ENCODE data around the gene GLB1L. TPM values are rescaled to one million over a fixed set of nuclear protein-coding genes. Genes with fewer than 3 reads are reported as not detected.

The GLB1L gene
- total and polyA plus RNA-seq, 4 donors = 2.3 to 5.2 (median 2.6) TPM

DNA sequence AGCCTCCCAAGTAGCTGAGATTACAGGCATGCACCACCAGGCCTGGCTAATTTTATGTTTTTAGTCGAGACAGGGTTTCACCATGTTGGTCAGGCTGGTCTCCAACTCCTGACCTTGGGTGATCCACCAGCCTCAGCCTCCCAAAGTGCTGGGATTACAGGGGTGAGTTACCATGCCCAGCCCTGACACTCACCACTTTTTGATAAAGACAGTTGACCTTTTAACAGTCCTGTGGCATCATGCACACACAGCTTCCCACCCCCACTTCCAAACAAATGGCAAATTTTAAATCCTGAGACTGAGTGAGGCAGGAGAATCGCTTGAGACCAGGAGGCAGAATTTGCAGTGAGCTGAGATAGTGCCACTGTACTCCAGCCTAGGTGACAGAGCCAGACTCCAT is 27.8 kb upstream of the GLB1L start:
- Histone ChIP-seq H3K27me3 (ENCODE audit: control insufficient read depth in 4 of 4, insufficient read depth in 4 of 4, low read length in 3 of 4) (no peaks in the 10 kb centered on the region), H3K4me1 (ENCODE audit: control insufficient read depth in 4 of 4, insufficient read depth in 4 of 4, low read length in 3 of 4) (peaks cover 8 to 24% (median 16%) of the 10 kb centered on the region in 4 donors), H3K27ac (ENCODE audit: low read depth in 1 of 2, low read length in 2 of 2) (no peak overlapping the region), H3K9me3 (ENCODE audit: control insufficient read depth in 4 of 4, low read length in 3 of 4) (no peaks in the 10 kb centered on the region), H3K9ac (ENCODE audit: low read depth in 1 of 2, low read length in 2 of 2) (no peak overlapping the region), H3K4me3 (ENCODE audit: low read depth in 1 of 3, low read length in 3 of 3) (no peak overlapping the region), H3K36me3 (ENCODE audit: control insufficient read depth in 4 of 4, insufficient read depth in 3 of 4, low read depth in 1 of 4, low read length in 3 of 4) (no peaks in the 10 kb centered on the region)
- WGBS = 81% methylated on average over 2 of the region's 2 CpGs
- DNase-seq (ENCODE audit: low spot score) = no peak
- no peak for TF ChIP-seq JUND (IDR thresholded peaks at IDR 0.05)
- TF ChIP-seq, protein P1, sequence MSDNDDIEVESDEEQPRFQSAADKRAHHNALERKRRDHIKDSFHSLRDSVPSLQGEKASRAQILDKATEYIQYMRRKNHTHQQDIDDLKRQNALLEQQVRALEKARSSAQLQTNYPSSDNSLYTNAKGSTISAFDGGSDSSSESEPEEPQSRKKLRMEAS (IDR thresholded peaks at IDR 0.05) = no peak
- no peak for TF ChIP-seq RXRA (IDR thresholded peaks at IDR 0.05)
- TF ChIP-seq, protein P2, sequence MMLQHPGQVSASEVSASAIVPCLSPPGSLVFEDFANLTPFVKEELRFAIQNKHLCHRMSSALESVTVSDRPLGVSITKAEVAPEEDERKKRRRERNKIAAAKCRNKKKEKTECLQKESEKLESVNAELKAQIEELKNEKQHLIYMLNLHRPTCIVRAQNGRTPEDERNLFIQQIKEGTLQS (IDR thresholded peaks at IDR 0.05) = no peak
- TF ChIP-seq, protein P3, sequence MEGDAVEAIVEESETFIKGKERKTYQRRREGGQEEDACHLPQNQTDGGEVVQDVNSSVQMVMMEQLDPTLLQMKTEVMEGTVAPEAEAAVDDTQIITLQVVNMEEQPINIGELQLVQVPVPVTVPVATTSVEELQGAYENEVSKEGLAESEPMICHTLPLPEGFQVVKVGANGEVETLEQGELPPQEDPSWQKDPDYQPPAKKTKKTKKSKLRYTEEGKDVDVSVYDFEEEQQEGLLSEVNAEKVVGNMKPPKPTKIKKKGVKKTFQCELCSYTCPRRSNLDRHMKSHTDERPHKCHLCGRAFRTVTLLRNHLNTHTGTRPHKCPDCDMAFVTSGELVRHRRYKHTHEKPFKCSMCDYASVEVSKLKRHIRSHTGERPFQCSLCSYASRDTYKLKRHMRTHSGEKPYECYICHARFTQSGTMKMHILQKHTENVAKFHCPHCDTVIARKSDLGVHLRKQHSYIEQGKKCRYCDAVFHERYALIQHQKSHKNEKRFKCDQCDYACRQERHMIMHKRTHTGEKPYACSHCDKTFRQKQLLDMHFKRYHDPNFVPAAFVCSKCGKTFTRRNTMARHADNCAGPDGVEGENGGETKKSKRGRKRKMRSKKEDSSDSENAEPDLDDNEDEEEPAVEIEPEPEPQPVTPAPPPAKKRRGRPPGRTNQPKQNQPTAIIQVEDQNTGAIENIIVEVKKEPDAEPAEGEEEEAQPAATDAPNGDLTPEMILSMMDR (IDR thresholded peaks at IDR 0.05; ENCODE audit: low read depth, low read length, missing input control) = no peak
- TF ChIP-seq ZBTB33 (IDR thresholded peaks at IDR 0.05) = no peak
- no peak for TF ChIP-seq EGR1 (IDR thresholded peaks at IDR 0.05; ENCODE audit: low read depth in 2 of 2)
- no peak for TF ChIP-seq GABPA (IDR thresholded peaks at IDR 0.05 in 1 of 2, conservative IDR thresholded peaks at IDR 0.05 in 1 of 2)
- TF ChIP-seq, protein P4, sequence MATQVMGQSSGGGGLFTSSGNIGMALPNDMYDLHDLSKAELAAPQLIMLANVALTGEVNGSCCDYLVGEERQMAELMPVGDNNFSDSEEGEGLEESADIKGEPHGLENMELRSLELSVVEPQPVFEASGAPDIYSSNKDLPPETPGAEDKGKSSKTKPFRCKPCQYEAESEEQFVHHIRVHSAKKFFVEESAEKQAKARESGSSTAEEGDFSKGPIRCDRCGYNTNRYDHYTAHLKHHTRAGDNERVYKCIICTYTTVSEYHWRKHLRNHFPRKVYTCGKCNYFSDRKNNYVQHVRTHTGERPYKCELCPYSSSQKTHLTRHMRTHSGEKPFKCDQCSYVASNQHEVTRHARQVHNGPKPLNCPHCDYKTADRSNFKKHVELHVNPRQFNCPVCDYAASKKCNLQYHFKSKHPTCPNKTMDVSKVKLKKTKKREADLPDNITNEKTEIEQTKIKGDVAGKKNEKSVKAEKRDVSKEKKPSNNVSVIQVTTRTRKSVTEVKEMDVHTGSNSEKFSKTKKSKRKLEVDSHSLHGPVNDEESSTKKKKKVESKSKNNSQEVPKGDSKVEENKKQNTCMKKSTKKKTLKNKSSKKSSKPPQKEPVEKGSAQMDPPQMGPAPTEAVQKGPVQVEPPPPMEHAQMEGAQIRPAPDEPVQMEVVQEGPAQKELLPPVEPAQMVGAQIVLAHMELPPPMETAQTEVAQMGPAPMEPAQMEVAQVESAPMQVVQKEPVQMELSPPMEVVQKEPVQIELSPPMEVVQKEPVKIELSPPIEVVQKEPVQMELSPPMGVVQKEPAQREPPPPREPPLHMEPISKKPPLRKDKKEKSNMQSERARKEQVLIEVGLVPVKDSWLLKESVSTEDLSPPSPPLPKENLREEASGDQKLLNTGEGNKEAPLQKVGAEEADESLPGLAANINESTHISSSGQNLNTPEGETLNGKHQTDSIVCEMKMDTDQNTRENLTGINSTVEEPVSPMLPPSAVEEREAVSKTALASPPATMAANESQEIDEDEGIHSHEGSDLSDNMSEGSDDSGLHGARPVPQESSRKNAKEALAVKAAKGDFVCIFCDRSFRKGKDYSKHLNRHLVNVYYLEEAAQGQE (IDR thresholded peaks at IDR 0.05) = no peak
- TF ChIP-seq HNF4A (conservative IDR thresholded peaks at IDR 0.05) = no peak
- no peak for TF ChIP-seq FOXA1 (IDR thresholded peaks at IDR 0.05)
- no peak for TF ChIP-seq HNF4G (IDR thresholded peaks at IDR 0.05)
- TF ChIP-seq RAD21 (IDR thresholded peaks at IDR 0.05) = no peak
- no peak for TF ChIP-seq SP1 (IDR thresholded peaks at IDR 0.05)
- no peak for TF ChIP-seq TAF1 (conservative IDR thresholded peaks at IDR 0.05)
- no peak for TF ChIP-seq NR2F2 (IDR thresholded peaks at IDR 0.05)
- no peak for TF ChIP-seq FOXA2 (IDR thresholded peaks at IDR 0.05)
- TF ChIP-seq YY1 (IDR thresholded peaks at IDR 0.05) = no peak
